Calu3 (cell line): ENCODE data around the gene ARHGAP19. TPM values are rescaled to one million over a fixed set of nuclear protein-coding genes. Genes with fewer than 3 reads are reported as not detected.

Experiments used
- BruUV-seq: library from RNA; stranded (reverse); fragments of 400-500 nt; replicated peaks from 2 replicates; lab custom pipeline; 2021; lab: Mats Ljungman, UMichigan
- CTCF ChIA-PET: fragments of 300-600 bp; sonication (Branson Sonifier 250); formaldehyde crosslinking; loops from one replicate; lab custom pipeline; 2022; ENCODE audit warnings: antibody characterized with exemption; lab: Charles Lee
- DNase-seq: peaks from one replicate; pipeline ENCODE4 v3.0.0; 2022
- H3K27ac Mint-ChIP-seq: one replicate; pipeline ENCODE4 v1.8.0; 2022; ENCODE audit warnings: mixed read lengths; ENCODE audit not compliant: unreplicated experiment
- H3K27me3 Mint-ChIP-seq: one replicate; pipeline ENCODE4 v1.8.0; 2022; ENCODE audit warnings: mixed read lengths; ENCODE audit not compliant: unreplicated experiment
- H3K36me3 Mint-ChIP-seq: one replicate; pipeline ENCODE4 v1.8.0; 2022; ENCODE audit warnings: mild to moderate bottlenecking, moderate library complexity, mixed read lengths; ENCODE audit not compliant: insufficient read depth, unreplicated experiment
- H3K4me1 Mint-ChIP-seq: one replicate; pipeline ENCODE4 v1.8.0; 2022; ENCODE audit warnings: mild to moderate bottlenecking, low read depth, mixed read lengths; ENCODE audit not compliant: unreplicated experiment
- H3K4me3 Mint-ChIP-seq: one replicate; pipeline ENCODE4 v1.8.0; 2022; ENCODE audit warnings: mild to moderate bottlenecking, low read depth, moderate library complexity, mixed read lengths; ENCODE audit not compliant: unreplicated experiment
- H3K9me3 Mint-ChIP-seq: one replicate; pipeline ENCODE4 v1.8.0; 2022; ENCODE audit warnings: low read depth, mixed read lengths; ENCODE audit not compliant: unreplicated experiment
- CTCF ChIP-seq: fragments of 200-600 bp; IDR thresholded peaks from one replicate; pipeline ENCODE4 v1.8.0; 2022; ENCODE audit warnings: antibody characterized with exemption; ENCODE audit not compliant: unreplicated experiment
- intact Hi-C: fragments of 100-400 bp; cut with micrococcal nuclease; formaldehyde crosslinking; loops from one replicate; pipeline ENCODE4 v1.10.0; 2022; ENCODE audit not compliant: unreplicated experiment
- total RNA-seq: library from RNA; stranded (reverse); gene quantifications from 2 replicates; pipeline ENCODE4 v1.2.3, GENCODE V29; 2022

Gene ARHGAP19
- total RNA-seq, 1 experiment from 2014 or later, result 6.7 TPM

GRCh38 chr10:97255512-97256293 lies 36.7 kb downstream of the ARHGAP19 start:
- intact Hi-C loops, result no loop called here
- DNase-seq, result no peak
- Mint-ChIP-seq H3K4me3 (no peak overlapping the region), H3K9me3 (no peaks in the 10 kb centered on the region), H3K36me3 (no peaks in the 10 kb centered on the region), H3K4me1 (no peaks in the 10 kb centered on the region), H3K27me3 (no peaks in the 10 kb centered on the region), H3K27ac (no peak overlapping the region)
- no peak for TF ChIP-seq CTCF
- CTCF ChIA-PET, result no interaction called here
- BruUV-seq, result no TSS peak

- no peaks in the 10 kb centered on the region for H3K9me3 Mint-ChIP-seq
- no peak overlapping the region for H3K27ac Mint-ChIP-seq
- no TSS peak for BruUV-seq
- H3K27me3 Mint-ChIP-seq, result no peaks in the 10 kb centered on the region
- TF ChIP-seq CTCF, result no peak
- no peak for DNase-seq
- CTCF ChIA-PET, result no interaction called here
- no peaks in the 10 kb centered on the region for H3K4me1 Mint-ChIP-seq
- intact Hi-C loops, result no loop called here
- no peak overlapping the region for H3K4me3 Mint-ChIP-seq
- no peaks in the 10 kb centered on the region for H3K36me3 Mint-ChIP-seq
Measured at GRCh38 chr10:97254694-97255093, 37.7 kb downstream of the ARHGAP19 start.

GRCh38 chr10:97250952-97251351 lies 41.5 kb downstream of the ARHGAP19 start:
- Mint-ChIP-seq H3K36me3 (no peaks in the 10 kb centered on the region), H3K9me3 (no peaks in the 10 kb centered on the region), H3K27ac (no peak overlapping the region), H3K4me3 (no peak overlapping the region), H3K4me1 (no peaks in the 10 kb centered on the region), H3K27me3 (no peaks in the 10 kb centered on the region)
- CTCF ChIA-PET, result no interaction called here
- no TSS peak for BruUV-seq
- TF ChIP-seq CTCF, result no peak
- DNase-seq, result no peak
- intact Hi-C loops, result no loop called here

- no peaks in the 10 kb centered on the region for H3K9me3 Mint-ChIP-seq
- no peak for TF ChIP-seq CTCF
- BruUV-seq, result no TSS peak
- no peak for DNase-seq
- no peaks in the 10 kb centered on the region for H3K27me3 Mint-ChIP-seq
- H3K4me3 Mint-ChIP-seq, result no peak overlapping the region
- no peak overlapping the region for H3K27ac Mint-ChIP-seq
- H3K4me1 Mint-ChIP-seq, result no peaks in the 10 kb centered on the region
- CTCF ChIA-PET, result no interaction called here
- no peaks in the 10 kb centered on the region for H3K36me3 Mint-ChIP-seq
- intact Hi-C loops, result no loop called here
Measured at GRCh38 chr10:97243836-97244235, 48.6 kb downstream of the ARHGAP19 start.
